Caco-2 (cell line): ENCODE results near the gene REEP6. TPM values are rescaled to one million over a fixed set of nuclear protein-coding genes. Genes with fewer than 3 reads are reported as not detected.
A peak's percentile ranks its signal among the peaks of the same experiment; 100 is the strongest.

Experiments used
- BruUV-seq: library from RNA; stranded (reverse); fragments of 400-500 nt; replicated peaks from 2 replicates; lab custom pipeline; 2021; lab: Mats Ljungman, UMichigan
- CTCF ChIA-PET: fragments of 300-600 bp; sonication (Branson Sonifier 250); formaldehyde crosslinking; loops from one replicate; lab custom pipeline; 2022; ENCODE audit warnings: antibody characterized with exemption; lab: Charles Lee
- POLR2A ChIA-PET: fragments of 300-600 bp; sonication (Branson Sonifier 250); formaldehyde crosslinking; loops from one replicate; lab custom pipeline; 2022; ENCODE audit warnings: antibody characterized with exemption; lab: Charles Lee
- DNase-seq, 2 experiments: peaks; one replicate each; pipeline versions ENCODE4 v3.0.0 to v3.0.0-alpha.2; 2020 to 2022
- H3K27me3 ChIP-seq: replicated peaks from 2 replicates; pipeline ENCODE4 v1.6.0; 2011; ENCODE audit warnings: low read length; ENCODE audit not compliant: control insufficient read depth, insufficient read depth
- H3K36me3 ChIP-seq: 2 replicates; pipeline ENCODE4 v1.5.1; 2011; ENCODE audit warnings: low read length; ENCODE audit not compliant: control insufficient read depth, insufficient read depth
- H3K4me1 ChIP-seq: fragments of 250-450 bp; sonication (Bioruptor Pico); 2 replicates; pipeline ENCODE4 v1.5.1; 2020; ENCODE audit warnings: mild to moderate bottlenecking
- H3K4me3 ChIP-seq: 2 replicates; pipeline ENCODE4 v1.5.1; 2011; ENCODE audit warnings: low read depth, mild to moderate bottlenecking, control low read depth, low read length
- H3K9me3 ChIP-seq: fragments of 250-450 bp; sonication (Bioruptor Pico); 2 replicates; pipeline ENCODE4 v1.5.1; 2020; ENCODE audit warnings: mild to moderate bottlenecking, moderate library complexity
- H3K27ac Mint-ChIP-seq: one replicate; pipeline ENCODE4 v1.8.0; 2022; ENCODE audit warnings: mixed read lengths; ENCODE audit not compliant: unreplicated experiment
- H3K27me3 Mint-ChIP-seq: one replicate; pipeline ENCODE4 v1.8.0; 2022; ENCODE audit warnings: mixed read lengths; ENCODE audit not compliant: insufficient read depth, unreplicated experiment
- H3K36me3 Mint-ChIP-seq: one replicate; pipeline ENCODE4 v1.8.0; 2022; ENCODE audit warnings: mild to moderate bottlenecking, mixed read lengths; ENCODE audit not compliant: insufficient read depth, unreplicated experiment
- H3K4me1 Mint-ChIP-seq: one replicate; pipeline ENCODE4 v1.8.0; 2022; ENCODE audit warnings: low read depth, mixed read lengths; ENCODE audit not compliant: unreplicated experiment
- H3K4me3 Mint-ChIP-seq: one replicate; pipeline ENCODE4 v1.8.0; 2022; ENCODE audit warnings: mild to moderate bottlenecking, moderate library complexity, mixed read lengths; ENCODE audit not compliant: unreplicated experiment
- H3K9me3 Mint-ChIP-seq: one replicate; pipeline ENCODE4 v1.8.0; 2022; ENCODE audit warnings: mixed read lengths; ENCODE audit not compliant: unreplicated experiment
- CTCF ChIP-seq, 2 experiments: fragments of 200-600 bp in 1 of 2; IDR thresholded peaks; 1 replicate in 1 of 2; 2 replicates in 1 of 2; pipeline versions ENCODE4 v1.5.1 to v1.8.0; 2011 to 2022; ENCODE audit warnings: antibody characterized with exemption in 1 of 2, control low read depth in 1 of 2, inconsistent platforms in 1 of 2, low read depth in 1 of 2, low read length in 1 of 2, mild to moderate bottlenecking in 1 of 2, moderate library complexity in 1 of 2; ENCODE audit not compliant: insufficient read depth in 1 of 2, severe bottlenecking in 1 of 2, unreplicated experiment in 1 of 2
- intact Hi-C: fragments of 100-400 bp; cut with micrococcal nuclease; formaldehyde crosslinking; loops from one replicate; pipeline ENCODE4 v1.10.0; 2022; ENCODE audit not compliant: unreplicated experiment
- total RNA-seq: library from RNA; stranded (reverse); gene quantifications from 2 replicates; pipeline ENCODE4 v1.2.3, GENCODE V29; 2022

The REEP6 gene
- total RNA-seq, 1 experiment from 2014 or later: 50.2 TPM

GRCh38 chr19:1487576-1488281, 3.3 kb upstream of the REEP6 start:
- DNase-seq: no peak
- CTCF ChIA-PET: no interaction called here
- H3K27me3 Mint-ChIP-seq: no peaks in the 10 kb centered on the region
- no peak for TF ChIP-seq CTCF (IDR thresholded peaks at IDR 0.05; ENCODE audit: insufficient read depth in 1 of 2, low read depth in 1 of 2, low read length in 1 of 2, severe bottlenecking in 1 of 2, unreplicated experiment in 1 of 2)
- no TSS peak for BruUV-seq
- Histone ChIP-seq H3K4me3 (no peak overlapping the region), H3K27me3 (no peaks in the 10 kb centered on the region), H3K9me3 (no peaks in the 10 kb centered on the region), H3K36me3 (no peaks in the 10 kb centered on the region), H3K4me1 (peaks cover 20% of the 10 kb centered on the region)
- no peaks in the 10 kb centered on the region for H3K9me3 Mint-ChIP-seq
- POLR2A ChIA-PET: no interaction called here
- peaks cover 12% of the 10 kb centered on the region for H3K4me1 Mint-ChIP-seq
- no peak overlapping the region for H3K4me3 Mint-ChIP-seq
- H3K27ac Mint-ChIP-seq: no peak overlapping the region
- intact Hi-C loops: no loop called here
- peaks cover 13% of the 10 kb centered on the region for H3K36me3 Mint-ChIP-seq

GRCh38 chr19:1488282-1488601, 2.7 kb upstream of the REEP6 start:
- Histone ChIP-seq H3K9me3 (no peaks in the 10 kb centered on the region), H3K4me3 (no peak overlapping the region), H3K36me3 (no peaks in the 10 kb centered on the region), H3K4me1 (peaks cover 25% of the 10 kb centered on the region), H3K27me3 (no peaks in the 10 kb centered on the region)
- Mint-ChIP-seq H3K36me3 (peaks cover 13% of the 10 kb centered on the region), H3K4me1 (peaks cover 17% of the 10 kb centered on the region), H3K27ac (no peak overlapping the region), H3K9me3 (no peaks in the 10 kb centered on the region), H3K27me3 (no peaks in the 10 kb centered on the region), H3K4me3 (no peak overlapping the region)
- intact Hi-C loops: no loop called here
- BruUV-seq: no TSS peak
- DNase-seq: no peak
- no peak for TF ChIP-seq CTCF (IDR thresholded peaks at IDR 0.05; ENCODE audit: insufficient read depth in 1 of 2, low read depth in 1 of 2, low read length in 1 of 2, severe bottlenecking in 1 of 2, unreplicated experiment in 1 of 2)
- POLR2A ChIA-PET: no interaction called here
- CTCF ChIA-PET: no interaction called here

GRCh38 chr19:1489463-1490310, 1.3 kb upstream of the REEP6 start:
- Histone ChIP-seq H3K27me3 (no peaks in the 10 kb centered on the region), H3K4me3 (peak overlapping the region; percentile 64), H3K36me3 (no peaks in the 10 kb centered on the region), H3K4me1 (peaks cover 37% of the 10 kb centered on the region), H3K9me3 (no peaks in the 10 kb centered on the region)
- POLR2A ChIA-PET: no interaction called here
- Mint-ChIP-seq H3K27me3 (no peaks in the 10 kb centered on the region), H3K27ac (no peak overlapping the region), H3K4me1 (peaks cover 21% of the 10 kb centered on the region), H3K36me3 (peaks cover 13% of the 10 kb centered on the region), H3K9me3 (no peaks in the 10 kb centered on the region), H3K4me3 (peak overlapping the region; percentile 89)
- DNase-seq: no peak
- no peak for TF ChIP-seq CTCF (IDR thresholded peaks at IDR 0.05; ENCODE audit: insufficient read depth in 1 of 2, low read depth in 1 of 2, low read length in 1 of 2, severe bottlenecking in 1 of 2, unreplicated experiment in 1 of 2)
- CTCF ChIA-PET: no interaction called here
- no TSS peak for BruUV-seq
- intact Hi-C loops: loop anchor here (2.0 kb wide), 1 partner anchor 23 kb away; the partner anchor contains the start of gene ADAMTSL5
